ENCODE measurements around the gene ZBED4.

Gene ZBED4

DNA sequence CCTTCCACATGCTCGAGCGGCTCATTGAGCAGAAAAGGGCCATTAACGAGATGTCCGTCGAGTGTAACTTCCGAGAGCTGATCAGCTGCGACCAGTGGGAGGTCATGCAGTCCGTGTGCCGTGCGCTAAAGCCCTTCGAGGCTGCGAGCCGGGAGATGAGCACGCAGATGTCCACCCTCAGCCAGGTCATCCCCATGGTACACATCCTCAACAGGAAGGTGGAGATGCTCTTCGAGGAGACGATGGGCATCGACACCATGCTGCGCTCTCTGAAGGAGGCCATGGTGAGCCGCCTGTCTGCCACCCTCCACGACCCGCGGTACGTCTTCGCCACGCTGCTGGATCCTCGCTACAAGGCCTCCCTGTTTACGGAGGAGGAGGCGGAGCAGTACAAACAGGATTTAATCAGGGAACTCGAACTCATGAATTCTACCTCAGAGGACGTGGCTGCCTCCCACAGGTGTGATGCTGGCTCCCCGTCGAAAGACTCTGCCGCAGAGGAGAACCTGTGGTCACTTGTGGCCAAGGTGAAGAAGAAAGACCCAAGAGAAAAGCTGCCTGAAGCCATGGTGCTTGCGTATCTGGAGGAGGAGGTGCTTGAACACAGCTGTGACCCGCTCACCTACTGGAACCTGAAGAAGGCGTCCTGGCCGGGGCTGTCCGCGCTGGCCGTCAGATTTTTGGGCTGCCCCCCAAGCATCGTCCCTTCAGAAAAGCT, 32.9 kb downstream of the ZBED4 start:
- no peak for DNase-seq (ENCODE audit: low read depth, low spot score)
- CTCF ChIA-PET: interaction anchor here (1.9 kb wide), 1 partner anchor 9 kb away, joined by 4 read pairs; no protein-coding TSS in a partner anchor
- TF ChIP-seq, protein P1, sequence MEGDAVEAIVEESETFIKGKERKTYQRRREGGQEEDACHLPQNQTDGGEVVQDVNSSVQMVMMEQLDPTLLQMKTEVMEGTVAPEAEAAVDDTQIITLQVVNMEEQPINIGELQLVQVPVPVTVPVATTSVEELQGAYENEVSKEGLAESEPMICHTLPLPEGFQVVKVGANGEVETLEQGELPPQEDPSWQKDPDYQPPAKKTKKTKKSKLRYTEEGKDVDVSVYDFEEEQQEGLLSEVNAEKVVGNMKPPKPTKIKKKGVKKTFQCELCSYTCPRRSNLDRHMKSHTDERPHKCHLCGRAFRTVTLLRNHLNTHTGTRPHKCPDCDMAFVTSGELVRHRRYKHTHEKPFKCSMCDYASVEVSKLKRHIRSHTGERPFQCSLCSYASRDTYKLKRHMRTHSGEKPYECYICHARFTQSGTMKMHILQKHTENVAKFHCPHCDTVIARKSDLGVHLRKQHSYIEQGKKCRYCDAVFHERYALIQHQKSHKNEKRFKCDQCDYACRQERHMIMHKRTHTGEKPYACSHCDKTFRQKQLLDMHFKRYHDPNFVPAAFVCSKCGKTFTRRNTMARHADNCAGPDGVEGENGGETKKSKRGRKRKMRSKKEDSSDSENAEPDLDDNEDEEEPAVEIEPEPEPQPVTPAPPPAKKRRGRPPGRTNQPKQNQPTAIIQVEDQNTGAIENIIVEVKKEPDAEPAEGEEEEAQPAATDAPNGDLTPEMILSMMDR (IDR thresholded peaks at IDR 0.05; ENCODE audit: insufficient read depth, low read length, missing control alignments): no peak
- POLR2A ChIA-PET: no interaction called here
- no peak overlapping the region for H3K4me3 ChIP-seq (ENCODE audit: low read depth, low read length)

DNA sequence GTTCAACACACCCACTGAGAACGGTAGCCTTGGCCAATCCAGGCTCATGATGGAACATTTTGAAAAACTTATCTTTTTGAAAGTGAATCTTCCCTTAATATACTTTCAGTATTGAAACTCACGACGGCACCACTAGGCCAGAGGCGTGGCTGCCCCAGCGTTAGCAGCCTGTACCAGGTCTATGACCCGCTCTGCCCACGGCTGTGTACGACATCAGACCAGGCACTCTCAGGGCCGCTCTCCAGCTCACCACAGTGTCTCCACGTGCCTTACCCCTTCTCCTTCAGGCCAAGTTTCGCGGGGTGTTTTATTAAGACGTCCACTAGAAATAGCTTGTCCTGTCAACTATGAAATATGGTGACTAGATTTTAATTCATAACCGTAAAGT, 33.4 kb downstream of the ZBED4 start:
- DNase-seq (ENCODE audit: low read depth, low spot score): no peak
- H3K4me3 ChIP-seq (ENCODE audit: low read depth, low read length): no peak overlapping the region
- TF ChIP-seq, protein P1 (IDR thresholded peaks at IDR 0.05; ENCODE audit: insufficient read depth, low read length, missing control alignments): no peak
- POLR2A ChIA-PET: no interaction called here
- CTCF ChIA-PET: interaction anchor here (0.7 to 1.9 kb wide), 2 partner anchors 10 to 19 kb away, joined by 3 to 4 read pairs; no protein-coding TSS in a partner anchor

DNA sequence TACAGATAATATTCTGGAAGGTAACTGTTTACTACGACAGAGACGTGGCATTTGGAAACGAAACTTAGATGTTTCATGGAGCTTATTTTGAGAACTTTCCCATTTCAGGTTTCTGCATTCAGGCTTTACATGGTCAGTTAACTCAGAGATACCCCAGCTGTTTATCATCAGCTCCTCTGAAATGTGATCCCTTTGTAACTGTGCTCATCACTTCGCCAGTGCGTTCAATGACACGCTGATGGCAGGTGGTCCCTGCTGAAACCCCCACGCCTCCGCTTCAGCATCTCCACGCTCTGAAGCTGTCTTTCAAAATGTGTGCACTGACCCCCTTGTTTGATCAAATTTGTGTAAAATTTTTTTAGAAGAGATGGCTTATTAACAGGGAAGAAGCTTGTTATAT, 34.1 kb downstream of the ZBED4 start:
- ChIA-PET POLR2A (no interaction called here), CTCF (interaction anchor here (0.7 to 1.9 kb wide), 2 partner anchors 11 to 19 kb away, joined by 3 to 4 read pairs; no protein-coding TSS in a partner anchor)
- TF ChIP-seq, protein P1 (IDR thresholded peaks at IDR 0.05; ENCODE audit: insufficient read depth, low read length, missing control alignments): no peak
- DNase-seq (ENCODE audit: low read depth, low spot score): no peak
- no peak overlapping the region for H3K4me3 ChIP-seq (ENCODE audit: low read depth, low read length)

DNA sequence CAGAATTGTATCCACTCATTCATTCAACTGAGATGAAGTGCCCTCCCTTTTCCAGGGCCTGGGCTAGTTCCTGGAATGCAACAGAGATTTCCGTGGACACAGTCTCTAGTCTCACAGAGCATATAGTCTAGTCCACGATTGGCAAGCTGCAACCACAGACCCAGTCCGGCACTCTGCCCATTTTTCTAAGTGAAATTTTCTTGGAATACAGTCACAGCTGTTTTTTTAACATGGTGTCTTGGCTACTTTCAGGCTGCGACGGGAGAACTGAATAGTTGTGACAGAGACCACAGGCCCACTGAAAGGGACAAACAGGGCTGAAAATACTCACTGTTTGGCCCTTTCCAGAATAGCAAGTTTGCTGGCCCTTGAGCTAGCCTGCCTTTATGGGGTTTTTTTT, 35.4 kb downstream of the ZBED4 start:
- H3K4me3 ChIP-seq (ENCODE audit: low read depth, low read length): no peak overlapping the region
- TF ChIP-seq, protein P1 (IDR thresholded peaks at IDR 0.05; ENCODE audit: insufficient read depth, low read length, missing control alignments): no peak
- CTCF ChIA-PET: interaction anchor here (0.7 to 1.0 kb wide), 2 partner anchors 9 to 141 kb away, joined by 3 read pairs; no protein-coding TSS in a partner anchor
- POLR2A ChIA-PET: no interaction called here
- DNase-seq (ENCODE audit: low read depth, low spot score): no peak

DNA sequence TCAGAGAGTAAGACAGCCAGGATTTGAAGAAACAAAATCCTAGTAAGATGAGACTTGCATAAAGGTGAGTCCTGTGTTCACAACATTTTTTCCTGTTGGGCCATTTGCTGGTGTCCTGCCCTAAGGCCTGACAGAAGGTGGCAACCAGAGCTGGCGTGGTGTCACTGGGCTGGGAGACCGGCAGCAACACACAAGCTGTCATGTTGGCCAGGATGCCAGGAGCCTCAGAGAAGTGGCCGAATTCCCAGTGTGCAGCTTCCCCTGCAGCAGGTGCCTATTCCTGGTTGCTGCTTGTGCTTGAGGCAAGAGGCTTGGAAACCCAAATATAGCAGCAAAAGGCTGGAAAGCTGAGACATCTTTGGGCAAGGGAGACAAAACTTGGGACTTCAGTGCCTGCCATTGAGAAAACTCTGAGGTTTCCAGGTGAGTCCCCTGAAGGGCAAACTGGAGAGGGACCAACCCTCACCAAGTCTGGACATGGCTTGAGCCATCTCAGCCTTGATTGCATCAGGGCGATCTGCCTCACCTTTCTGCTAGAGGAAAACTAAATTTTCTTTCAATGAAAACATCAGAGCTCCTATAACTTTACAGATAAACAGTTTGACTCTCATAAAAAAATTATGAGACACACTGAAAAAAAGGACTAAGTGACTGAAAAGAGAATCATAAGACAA, 38.7 kb downstream of the ZBED4 start:
- no peak overlapping the region for H3K4me3 ChIP-seq (ENCODE audit: low read depth, low read length)
- CTCF ChIA-PET: no interaction called here
- POLR2A ChIA-PET: no interaction called here
- no peak for DNase-seq (ENCODE audit: low read depth, low spot score)
- TF ChIP-seq, protein P1 (IDR thresholded peaks at IDR 0.05; ENCODE audit: insufficient read depth, low read length, missing control alignments): no peak

DNA sequence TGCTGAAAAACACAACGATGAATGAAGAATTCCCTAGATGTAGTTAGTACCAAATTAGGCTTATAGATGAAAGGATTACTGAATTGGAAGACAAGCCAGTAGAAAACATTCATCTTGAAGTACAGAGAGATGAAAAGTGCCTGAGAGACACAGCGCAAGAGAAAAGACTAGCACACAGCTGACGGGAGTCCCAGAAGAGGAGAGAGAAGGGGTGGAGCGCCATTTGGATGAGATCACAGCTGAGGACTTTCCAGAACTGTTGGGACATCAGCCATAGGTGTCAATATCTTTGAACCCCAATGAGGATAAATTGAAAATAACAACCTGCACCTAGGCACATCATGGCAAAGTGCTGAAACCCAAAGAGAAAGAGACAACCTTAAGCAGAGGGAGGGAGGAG, 39.4 kb downstream of the ZBED4 start:
- ChIA-PET POLR2A (no interaction called here), CTCF (no interaction called here)
- H3K4me3 ChIP-seq (ENCODE audit: low read depth, low read length): no peak overlapping the region
- no peak for DNase-seq (ENCODE audit: low read depth, low spot score)
- TF ChIP-seq, protein P1 (IDR thresholded peaks at IDR 0.05; ENCODE audit: insufficient read depth, low read length, missing control alignments): no peak
